ENCODE data around the gene FAM193A. TPM values are rescaled to one million over a fixed set of nuclear protein-coding genes. Genes with fewer than 3 reads are reported as not detected.

Gene FAM193A
- total RNA-seq, 1 donor from 2014 or later = 26.1 TPM

DNA sequence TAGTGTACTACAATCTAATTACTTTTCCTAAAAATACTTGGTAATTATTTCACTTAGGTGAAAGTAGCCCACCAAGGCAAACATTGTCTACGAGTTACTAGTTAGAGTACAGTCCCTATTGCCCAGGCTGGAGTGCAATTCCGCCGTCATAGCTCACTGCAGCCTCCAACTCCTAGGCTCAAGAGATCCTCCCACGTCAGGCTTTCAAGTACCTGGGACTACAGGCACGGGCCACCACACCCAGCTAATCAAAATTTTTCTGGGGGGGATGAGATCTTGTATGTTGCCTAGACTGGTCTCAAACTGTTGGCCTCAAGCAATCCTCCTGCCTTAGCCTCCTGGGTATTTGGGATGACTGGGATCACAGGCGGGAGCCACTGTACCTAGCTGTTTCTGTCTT lies 21.9 kb downstream of the FAM193A start:
- TF ChIP-seq CTCF (IDR thresholded peaks at IDR 0.05) = no peak
- intact Hi-C loops (cut with DNase I) = no loop called here

GRCh38 chr4:2560167-2560566 lies 23.7 kb downstream of the FAM193A start:
- intact Hi-C loops (cut with DNase I) = no loop called here
- H3K36me3 ChIP-seq = peaks cover 13% of the 10 kb centered on the region
- TF ChIP-seq CTCF (IDR thresholded peaks at IDR 0.05) = no peak
- H3K27me3 ChIP-seq (ENCODE audit: low read depth) = no peaks in the 10 kb centered on the region
- DNase-seq = peak; percentile 11
- no peak overlapping the region for H3K27ac ChIP-seq
- no peaks in the 10 kb centered on the region for H3K9me3 ChIP-seq
- no peak for ATAC-seq
- peaks cover 11% of the 10 kb centered on the region for H3K4me1 ChIP-seq
- H3K4me3 ChIP-seq = no peak overlapping the region

More for the DNA sequence above, 21.9 kb downstream of the FAM193A start:
- peak; percentile 28 for DNase-seq
- Histone ChIP-seq H3K9me3 (no peaks in the 10 kb centered on the region), H3K27me3 (ENCODE audit: low read depth) (no peaks in the 10 kb centered on the region), H3K4me3 (no peak overlapping the region), H3K4me1 (peaks cover 11% of the 10 kb centered on the region), H3K36me3 (peaks cover 13% of the 10 kb centered on the region), H3K27ac (no peak overlapping the region)
- ATAC-seq = peak in 1 of 2 donors; percentile 29

DNA sequence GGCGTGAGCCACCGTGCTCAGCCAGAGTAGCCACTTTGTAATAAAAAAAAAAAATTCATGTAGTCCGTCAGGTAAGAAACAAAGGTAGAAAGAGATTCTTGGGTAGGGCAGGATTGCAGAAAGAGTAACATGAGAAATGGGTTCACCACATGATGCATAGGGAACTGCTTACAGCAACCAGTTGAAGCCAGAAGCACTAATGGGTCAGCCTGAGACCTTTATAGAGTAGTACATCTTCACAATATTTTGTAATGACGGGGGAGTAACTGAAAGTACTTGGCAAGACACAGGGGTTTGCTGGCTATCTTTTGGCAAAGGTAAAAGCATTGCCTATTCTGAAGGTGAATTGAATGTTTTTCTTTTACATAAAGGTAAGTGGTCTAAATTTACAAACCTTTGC lies 29.1 kb downstream of the FAM193A start:
- Histone ChIP-seq H3K36me3 (peaks cover 14% of the 10 kb centered on the region), H3K9me3 (no peaks in the 10 kb centered on the region), H3K4me3 (no peak overlapping the region), H3K27ac (no peak overlapping the region), H3K27me3 (ENCODE audit: low read depth) (no peaks in the 10 kb centered on the region), H3K4me1 (peaks cover 9% of the 10 kb centered on the region)
- DNase-seq (no peak), ATAC-seq (no peak)
- intact Hi-C loops (cut with DNase I) = no loop called here
- no peak for TF ChIP-seq CTCF (IDR thresholded peaks at IDR 0.05)

- Histone ChIP-seq H3K36me3 (peaks cover 5% of the 10 kb centered on the region), H3K9me3 (no peaks in the 10 kb centered on the region), H3K27me3 (ENCODE audit: low read depth) (no peaks in the 10 kb centered on the region), H3K27ac (no peak overlapping the region), H3K4me3 (no peak overlapping the region), H3K4me1 (peaks cover 36% of the 10 kb centered on the region)
- intact Hi-C loops (cut with DNase I) = no loop called here
- ATAC-seq = no peak
- no peak for DNase-seq
- no peak for TF ChIP-seq CTCF (IDR thresholded peaks at IDR 0.05)
Measured at GRCh38 chr4:2570036-2570435, 33.6 kb downstream of the FAM193A start.

- peak; percentile 52 to 68 for ATAC-seq
Measured at GRCh38 chr4:2570551-2571222, 34.2 kb downstream of the FAM193A start.

More at GRCh38 chr4:2570551-2571222, 34.2 kb downstream of the FAM193A start:
- intact Hi-C loops (cut with DNase I) = no loop called here
- Histone ChIP-seq H3K4me3 (no peak overlapping the region), H3K27me3 (ENCODE audit: low read depth) (no peaks in the 10 kb centered on the region), H3K4me1 (peaks cover 38% of the 10 kb centered on the region), H3K9me3 (no peaks in the 10 kb centered on the region), H3K27ac (peak overlapping the region; percentile 40), H3K36me3 (peaks cover 3% of the 10 kb centered on the region)
- TF ChIP-seq CTCF (IDR thresholded peaks at IDR 0.05) = no peak
- peak; percentile 41 for DNase-seq
